DOHH2 (cell line): ENCODE data around the gene STIM2.

Experiments
- CTCF ChIP-seq: fragments of 200-600 bp; sonication (generic); IDR thresholded peaks from one replicate; pipeline ENCODE4 v1.5.1; 2014; ENCODE audit warnings: antibody characterized with exemption, mild to moderate bottlenecking, low read depth, low read length; ENCODE audit not compliant: poor library complexity, severe bottlenecking
- EZH2phosphoT487 ChIP-seq: fragments of 200-600 bp; sonication (generic); IDR thresholded peaks from 2 replicates; pipeline ENCODE4 v1.6.1; 2017; ENCODE audit warnings: borderline replicate concordance, mild to moderate bottlenecking, antibody characterized with exemption, low read length, moderate library complexity, mixed read lengths

DNA sequence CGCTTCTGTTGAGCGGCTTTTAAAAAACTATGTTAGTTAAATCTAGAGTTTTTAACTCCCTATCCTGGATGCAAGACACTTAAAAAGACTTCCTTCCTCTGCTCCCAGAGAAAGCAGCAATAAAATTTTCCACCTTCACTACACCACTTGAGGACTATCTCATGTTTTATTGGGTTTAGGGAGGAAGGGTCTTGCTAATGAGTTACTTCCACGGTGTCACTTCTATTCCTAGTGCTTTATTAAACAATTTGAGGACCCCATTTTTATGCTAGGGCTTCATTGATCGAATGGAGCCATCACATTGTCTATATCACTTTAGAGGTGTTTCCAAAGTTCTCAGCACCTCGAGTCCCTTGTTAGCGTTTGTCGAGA lies 3.7 kb upstream of the STIM2 start:
- TF ChIP-seq CTCF (no peak), EZH2phosphoT487 (no peak)
